ENCODE data around the gene SEC61G. TPM values are rescaled to one million over a fixed set of nuclear protein-coding genes. Genes with fewer than 3 reads are reported as not detected.

SEC61G gene
- polyA plus RNA-seq, 1 of the 3 experiments (the other 2 are of a cell fraction), result 229 TPM

- Histone ChIP-seq H3K4me3 (ENCODE audit: low read depth in 2 of 2, low read length in 1 of 2) (no peak overlapping the region), H4K20me1 (ENCODE audit: insufficient read depth) (no peaks in the 10 kb centered on the region), H3F3A (replicated peaks; ENCODE audit: insufficient read depth) (no peaks in the 10 kb centered on the region), H3K4me1 (ENCODE audit: control insufficient read depth in 1 of 2, insufficient read depth in 2 of 2, low read depth in 1 of 2, low read length in 1 of 2) (no peaks in the 10 kb centered on the region), H2AFZ (ENCODE audit: low read depth) (no peak overlapping the region), H3K9me3 (no peaks in the 10 kb centered on the region), H3K36me3 (replicated peaks in 1 of 2; ENCODE audit: control insufficient read depth in 1 of 2, insufficient read depth in 2 of 2, low read length in 1 of 2) (no peaks in the 10 kb centered on the region), H3K4me2 (no peak overlapping the region), H3K79me2 (ENCODE audit: insufficient read depth) (no peaks in the 10 kb centered on the region), H3K27ac (ENCODE audit: low read depth in 2 of 2, low read length in 1 of 2) (no peak overlapping the region), H3K9me2 (no peaks in the 10 kb centered on the region), H3K9ac (no peak overlapping the region), H3K27me3 (ENCODE audit: insufficient read depth) (no peaks in the 10 kb centered on the region)
- TF ChIP-seq ZBTB33 (IDR thresholded peaks at IDR 0.05; ENCODE audit: borderline replicate concordance, low read depth), result no peak
- TF ChIP-seq IRF3 (IDR thresholded peaks at IDR 0.05; ENCODE audit: low read depth, low read length), result no peak
- no peak for TF ChIP-seq EZH2phosphoT487 (IDR thresholded peaks at IDR 0.05; ENCODE audit: borderline replicate concordance, low read depth)
- POLR2A ChIA-PET, result no interaction called here
- DNase-seq, result no peak
- CTCF ChIA-PET, result interaction anchor here (1.3 to 42.7 kb wide), 4 partner anchors 8 to 491 kb away, joined by 3 to 1068 read pairs (median 60); no protein-coding TSS in a partner anchor
- 84% methylated on average over 9 of the region's 9 CpGs for WGBS (ENCODE audit: low lambda C conversion rate)
Measured at GRCh38 chr7:54778166-54778565, 19.2 kb upstream of the SEC61G start.

GRCh38 chr7:54774785-54775740 is 16.1 kb upstream of the SEC61G start:
- Histone ChIP-seq H3K9me3 (no peaks in the 10 kb centered on the region), H3K4me3 (ENCODE audit: low read depth in 2 of 2, low read length in 1 of 2) (no peak overlapping the region), H2AFZ (ENCODE audit: low read depth) (no peak overlapping the region), H3K4me2 (no peak overlapping the region), H4K20me1 (ENCODE audit: insufficient read depth) (no peaks in the 10 kb centered on the region), H3K4me1 (ENCODE audit: control insufficient read depth in 1 of 2, insufficient read depth in 2 of 2, low read depth in 1 of 2, low read length in 1 of 2) (no peaks in the 10 kb centered on the region), H3F3A (replicated peaks; ENCODE audit: insufficient read depth) (peaks cover 5% of the 10 kb centered on the region), H3K27ac (ENCODE audit: low read depth in 2 of 2, low read length in 1 of 2) (no peak overlapping the region), H3K79me2 (ENCODE audit: insufficient read depth) (no peaks in the 10 kb centered on the region), H3K36me3 (replicated peaks in 1 of 2; ENCODE audit: control insufficient read depth in 1 of 2, insufficient read depth in 2 of 2, low read length in 1 of 2) (no peaks in the 10 kb centered on the region), H3K9ac (no peak overlapping the region), H3K9me2 (no peaks in the 10 kb centered on the region), H3K27me3 (ENCODE audit: insufficient read depth) (no peaks in the 10 kb centered on the region)
- CTCF ChIA-PET, result interaction anchor here (0.7 to 42.7 kb wide), 34 partner anchors 11 to 726 kb away, joined by 3 to 1068 read pairs (median 8); partner anchors contain the start of genes EGFR and SEC61G
- 95% methylated on average over 18 of the region's 18 CpGs for WGBS (ENCODE audit: low lambda C conversion rate)
- no peak for DNase-seq
- POLR2A ChIA-PET, result interaction anchor here (1.0 kb wide), 1 partner anchor 481 kb away, joined by 3 read pairs; no protein-coding TSS in a partner anchor
- TF ChIP-seq REST (IDR thresholded peaks at IDR 0.05; ENCODE audit: low read depth, low read length) (no peak), IRF3 (IDR thresholded peaks at IDR 0.05; ENCODE audit: low read depth, low read length) (no peak), ELF1 (IDR thresholded peaks at IDR 0.05) (no peak), YY1 (IDR thresholded peaks at IDR 0.05; ENCODE audit: low read depth) (no peak), POLR2AphosphoS5 (IDR thresholded peaks at IDR 0.05; ENCODE audit: low read depth, low read length) (no peak), USF2 (IDR thresholded peaks at IDR 0.05; ENCODE audit: borderline replicate concordance, low read depth, low read length) (no peak), RCOR1 (IDR thresholded peaks at IDR 0.05; ENCODE audit: low read length) (no peak), PBX3 (IDR thresholded peaks at IDR 0.05) (no peak), TAF1 (IDR thresholded peaks at IDR 0.05; ENCODE audit: borderline replicate concordance, low read depth, low read length) (no peak), GABPA (IDR thresholded peaks at IDR 0.05; ENCODE audit: low read depth) (no peak), FOXM1 (IDR thresholded peaks at IDR 0.05; ENCODE audit: low read depth) (no peak), FOSL2 (IDR thresholded peaks at IDR 0.05; ENCODE audit: borderline replicate concordance, low read depth) (no peak)
